ENCODE data around the gene TUFT1. TPM values are rescaled to one million over a fixed set of nuclear protein-coding genes. Genes with fewer than 3 reads are reported as not detected.

The TUFT1 gene
- total RNA-seq, 1 donor from 2014 or later, result 7.5 TPM

- Mint-ChIP-seq H3K9me3 (no peaks in the 10 kb centered on the region), H3K27me3 (ENCODE audit: low read depth) (peaks cover 5% of the 10 kb centered on the region), H3K4me3 (no peak overlapping the region), H3K36me3 (ENCODE audit: low read depth) (no peaks in the 10 kb centered on the region), H3K27ac (ENCODE audit: unreplicated experiment) (no peak overlapping the region), H3K4me1 (peaks cover 5% of the 10 kb centered on the region)
- TF ChIP-seq CTCF (conservative IDR thresholded peaks at IDR 0.05), result no peak
- DNase-seq (ENCODE audit: low read depth, low spot score), result no peak
Observed at GRCh38 chr1:151604291-151604690, 64.2 kb downstream of the TUFT1 start.

GRCh38 chr1:151606384-151606783, 66.3 kb downstream of the TUFT1 start:
- H3K4me3 Mint-ChIP-seq, result no peak overlapping the region
- H3K27me3 Mint-ChIP-seq (ENCODE audit: low read depth), result peaks cover 5% of the 10 kb centered on the region
- DNase-seq (ENCODE audit: low read depth, low spot score), result no peak
- H3K27ac Mint-ChIP-seq (ENCODE audit: unreplicated experiment), result no peak overlapping the region
- H3K4me1 Mint-ChIP-seq, result peaks cover 6% of the 10 kb centered on the region
- no peaks in the 10 kb centered on the region for H3K36me3 Mint-ChIP-seq (ENCODE audit: low read depth)
- TF ChIP-seq CTCF (conservative IDR thresholded peaks at IDR 0.05), result no peak
- H3K9me3 Mint-ChIP-seq, result no peaks in the 10 kb centered on the region

GRCh38 chr1:151606857-151607256, 66.7 kb downstream of the TUFT1 start:
- no peak for TF ChIP-seq CTCF (conservative IDR thresholded peaks at IDR 0.05)
- no peak overlapping the region for H3K4me3 Mint-ChIP-seq
- DNase-seq (ENCODE audit: low read depth, low spot score), result no peak
- peaks cover 11% of the 10 kb centered on the region for H3K4me1 Mint-ChIP-seq
- no peak overlapping the region for H3K27ac Mint-ChIP-seq (ENCODE audit: unreplicated experiment)
- H3K9me3 Mint-ChIP-seq, result no peaks in the 10 kb centered on the region
- no peaks in the 10 kb centered on the region for H3K36me3 Mint-ChIP-seq (ENCODE audit: low read depth)
- H3K27me3 Mint-ChIP-seq (ENCODE audit: low read depth), result peaks cover 5% of the 10 kb centered on the region

GRCh38 chr1:151610142-151610541, 70.0 kb downstream of the TUFT1 start:
- H3K27me3 Mint-ChIP-seq (ENCODE audit: low read depth), result peaks cover 2% of the 10 kb centered on the region
- peaks cover 29% of the 10 kb centered on the region for H3K4me1 Mint-ChIP-seq
- peaks cover 1% of the 10 kb centered on the region for H3K36me3 Mint-ChIP-seq (ENCODE audit: low read depth)
- no peak for TF ChIP-seq CTCF (conservative IDR thresholded peaks at IDR 0.05)
- DNase-seq (ENCODE audit: low read depth, low spot score), result no peak
- no peaks in the 10 kb centered on the region for H3K9me3 Mint-ChIP-seq
- H3K27ac Mint-ChIP-seq (ENCODE audit: unreplicated experiment), result no peak overlapping the region
- no peak overlapping the region for H3K4me3 Mint-ChIP-seq

GRCh38 chr1:151611288-151611790, 71.2 kb downstream of the TUFT1 start:
- no peak overlapping the region for H3K27ac Mint-ChIP-seq (ENCODE audit: unreplicated experiment)
- no peaks in the 10 kb centered on the region for H3K9me3 Mint-ChIP-seq
- no peak for DNase-seq (ENCODE audit: low read depth, low spot score)
- peak overlapping the region; percentile 93 for H3K4me3 Mint-ChIP-seq
- peaks cover 4% of the 10 kb centered on the region for H3K36me3 Mint-ChIP-seq (ENCODE audit: low read depth)
- H3K4me1 Mint-ChIP-seq, result peaks cover 33% of the 10 kb centered on the region
- TF ChIP-seq CTCF (conservative IDR thresholded peaks at IDR 0.05), result no peak
- H3K27me3 Mint-ChIP-seq (ENCODE audit: low read depth), result no peaks in the 10 kb centered on the region
